OCI-LY1 (cell line): ENCODE data around the gene ADA.

ENCODE experiments used
- EZH2 ChIP-seq: fragments of 200-600 bp; sonication (generic), shearing (Covaris generic); IDR thresholded peaks from 2 replicates; pipeline ENCODE4 v1.8.0; 2017; ENCODE audit warnings: borderline replicate concordance, mixed run types, mild to moderate bottlenecking, antibody characterized with exemption, low read length, moderate library complexity, mixed read lengths
- TF ChIP-seq, protein P1 (sequence below): fragments of 200-600 bp; sonication (generic), shearing (Covaris generic); IDR thresholded peaks from 2 replicates; pipeline ENCODE4 v1.5.1; 2017; ENCODE audit warnings: mild to moderate bottlenecking, antibody characterized with exemption, low read length, moderate library complexity, mixed read lengths

DNA sequence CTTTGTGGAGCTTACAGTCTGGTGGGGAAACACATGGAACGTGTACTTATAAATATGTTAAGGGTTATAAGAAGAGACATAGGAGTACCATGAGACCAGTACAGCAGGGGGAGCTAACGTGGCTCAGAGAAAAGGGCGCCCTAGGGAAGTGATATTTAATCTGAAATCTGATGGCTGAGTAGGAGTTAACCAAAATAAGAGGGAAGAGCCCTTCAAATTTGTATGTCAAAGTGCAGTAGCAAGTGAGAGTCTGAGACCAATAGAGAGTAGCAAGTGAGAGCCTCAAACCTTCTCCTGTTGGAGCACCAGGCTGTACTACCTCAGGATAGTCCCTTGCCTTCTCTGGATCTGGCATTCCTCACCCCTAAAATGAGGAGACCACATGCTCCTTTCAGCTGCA, 75.2 kb downstream of the ADA start:
- TF ChIP-seq, protein P1, sequence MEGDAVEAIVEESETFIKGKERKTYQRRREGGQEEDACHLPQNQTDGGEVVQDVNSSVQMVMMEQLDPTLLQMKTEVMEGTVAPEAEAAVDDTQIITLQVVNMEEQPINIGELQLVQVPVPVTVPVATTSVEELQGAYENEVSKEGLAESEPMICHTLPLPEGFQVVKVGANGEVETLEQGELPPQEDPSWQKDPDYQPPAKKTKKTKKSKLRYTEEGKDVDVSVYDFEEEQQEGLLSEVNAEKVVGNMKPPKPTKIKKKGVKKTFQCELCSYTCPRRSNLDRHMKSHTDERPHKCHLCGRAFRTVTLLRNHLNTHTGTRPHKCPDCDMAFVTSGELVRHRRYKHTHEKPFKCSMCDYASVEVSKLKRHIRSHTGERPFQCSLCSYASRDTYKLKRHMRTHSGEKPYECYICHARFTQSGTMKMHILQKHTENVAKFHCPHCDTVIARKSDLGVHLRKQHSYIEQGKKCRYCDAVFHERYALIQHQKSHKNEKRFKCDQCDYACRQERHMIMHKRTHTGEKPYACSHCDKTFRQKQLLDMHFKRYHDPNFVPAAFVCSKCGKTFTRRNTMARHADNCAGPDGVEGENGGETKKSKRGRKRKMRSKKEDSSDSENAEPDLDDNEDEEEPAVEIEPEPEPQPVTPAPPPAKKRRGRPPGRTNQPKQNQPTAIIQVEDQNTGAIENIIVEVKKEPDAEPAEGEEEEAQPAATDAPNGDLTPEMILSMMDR, result peak; percentile 82
- TF ChIP-seq EZH2, result no peak
